NCI-H1694 treated with DMSO at 0.1 percent for 48 hours (cell line): Measurements from ENCODE around the gene CLCF1.

Experiments used
- DNase-seq: peaks from one replicate; lab custom pipeline; 2025; lab: John Stamatoyannopoulos, UW

CLCF1 gene

DNA sequence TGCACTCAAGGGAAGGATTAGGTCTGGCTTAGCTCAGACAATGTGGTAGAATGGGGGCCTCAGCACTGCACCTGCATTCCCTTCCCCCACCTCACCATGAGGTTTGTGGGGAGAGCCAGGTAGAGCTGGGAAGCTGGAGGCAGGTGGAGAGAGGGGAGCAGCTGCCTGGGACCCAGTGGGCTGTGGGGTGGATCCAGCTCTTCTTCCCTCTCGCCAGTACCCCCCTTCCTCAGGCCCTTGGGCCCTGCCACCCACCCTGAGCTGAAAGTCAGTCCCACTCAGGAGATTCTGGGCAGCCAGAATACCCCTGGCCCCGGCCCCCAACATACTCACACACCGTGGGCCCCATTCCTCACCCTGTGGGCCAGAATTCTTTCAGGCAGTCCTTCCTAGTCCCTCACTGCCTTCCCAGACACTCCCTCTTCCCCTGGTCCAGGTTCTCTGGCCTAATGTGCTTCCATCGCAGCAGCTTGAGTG, 17.0 kb downstream of the CLCF1 start:
- no peak for DNase-seq

DNA sequence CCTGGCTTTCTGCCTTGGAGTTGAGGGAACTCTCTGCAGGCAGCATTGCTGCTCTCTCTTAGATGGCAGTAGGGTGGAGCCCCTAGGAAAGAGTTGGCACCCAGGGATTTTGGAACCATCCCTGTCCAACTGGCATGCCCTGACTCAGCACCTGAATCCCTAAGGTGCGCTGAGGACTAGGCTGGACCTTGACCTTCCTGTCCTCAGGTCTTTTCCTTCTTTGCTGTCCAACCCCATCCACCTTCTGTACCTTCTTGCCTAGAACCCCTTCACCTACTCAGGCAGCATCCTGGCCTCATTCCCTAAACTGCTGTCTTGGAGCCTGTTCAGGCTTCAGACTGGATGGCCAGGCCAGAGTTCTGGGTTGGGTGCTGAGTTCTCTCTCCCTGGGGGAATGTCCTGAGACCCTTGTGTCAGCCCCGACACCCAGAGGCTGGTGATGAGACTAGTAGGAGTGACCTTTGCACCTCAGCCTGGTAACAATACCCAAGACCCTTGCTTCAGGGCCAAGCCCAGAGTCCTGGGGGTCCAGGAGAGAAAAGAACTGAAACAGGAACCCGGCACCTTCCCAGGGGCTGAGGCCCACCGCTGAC, 17.5 kb downstream of the CLCF1 start:
- DNase-seq: no peak

DNA sequence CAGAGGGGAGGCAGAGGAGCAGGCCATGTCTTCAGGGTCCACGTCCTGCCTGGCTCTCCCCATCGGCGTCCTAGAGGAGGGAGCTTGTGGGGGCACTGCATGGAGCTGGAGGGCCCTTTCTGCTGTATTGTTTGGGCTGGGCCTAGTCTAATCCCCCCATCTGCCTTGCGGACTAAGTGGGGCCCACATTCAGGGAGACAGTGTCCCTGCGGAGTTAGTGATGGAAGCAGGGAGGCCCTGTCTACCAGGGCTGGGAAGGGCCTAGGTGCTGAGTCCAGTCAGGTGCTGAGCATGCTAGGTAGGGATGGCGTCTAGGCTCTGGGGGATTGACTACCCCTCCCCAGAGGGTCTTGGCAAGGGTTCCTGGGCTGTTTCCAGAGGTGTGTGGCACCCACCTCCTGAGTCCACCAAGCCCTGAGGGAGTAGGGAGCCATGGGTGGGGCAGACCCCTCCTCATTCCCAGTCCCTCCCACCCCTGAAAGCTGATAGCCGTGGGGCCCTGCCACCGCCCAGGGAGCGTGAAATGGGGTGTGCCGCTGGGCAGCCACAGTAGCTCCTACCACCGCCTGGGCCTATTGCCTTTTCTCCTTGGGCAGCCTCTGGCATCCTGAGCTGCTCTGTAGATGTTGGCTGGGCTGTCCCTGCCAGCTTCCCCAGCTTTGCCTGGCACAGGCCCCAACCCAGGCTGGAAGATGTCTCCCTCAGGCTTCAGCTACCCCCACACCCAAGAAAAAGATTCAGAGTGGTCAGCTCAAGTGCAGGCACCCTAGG, 18.2 kb downstream of the CLCF1 start:
- no peak for DNase-seq

DNA sequence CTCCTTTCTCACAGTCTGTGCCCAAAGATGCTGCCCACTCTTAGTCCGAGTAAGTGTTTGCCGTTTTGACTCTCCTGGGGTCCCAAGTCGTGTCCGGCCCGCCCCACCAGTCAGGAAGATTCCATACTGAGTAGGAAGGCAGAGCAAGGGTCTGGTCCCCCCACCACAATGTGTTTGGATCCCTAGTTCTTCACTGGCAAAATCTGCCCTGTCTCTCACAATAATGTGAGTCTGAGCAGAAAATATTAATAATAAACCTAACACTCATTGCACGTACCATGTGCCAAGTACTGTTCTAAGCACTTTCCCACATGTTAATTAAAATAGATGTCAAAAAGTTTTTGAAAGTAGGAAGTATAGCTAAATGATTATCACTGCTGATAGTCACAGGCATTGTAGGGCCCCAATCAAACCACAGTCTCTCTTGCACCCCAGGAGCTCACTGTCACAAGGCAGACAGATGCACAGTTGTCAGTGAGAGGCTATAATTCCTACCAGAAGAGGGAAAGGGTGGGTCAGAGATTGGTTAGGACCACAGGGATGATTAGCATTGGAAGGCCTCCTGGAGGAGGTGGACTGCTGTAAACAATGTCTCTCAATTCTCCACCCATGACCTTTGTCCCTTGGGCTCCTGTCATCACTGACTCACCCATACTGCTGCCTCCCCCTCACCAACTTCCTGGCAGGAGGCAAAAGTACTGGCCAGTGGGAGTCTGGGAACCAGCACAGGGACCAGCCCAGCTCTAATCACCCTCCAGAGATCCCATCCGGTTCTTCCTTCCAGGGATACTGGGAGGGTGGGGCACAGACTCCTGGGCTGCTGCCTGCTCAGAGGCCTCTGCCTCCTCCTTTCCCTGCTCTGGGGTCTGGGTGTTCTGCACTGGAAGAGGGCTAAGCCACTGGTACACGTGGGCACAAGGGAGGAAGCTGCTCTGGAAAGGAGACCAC, 19.0 kb downstream of the CLCF1 start:
- DNase-seq: no peak

DNA sequence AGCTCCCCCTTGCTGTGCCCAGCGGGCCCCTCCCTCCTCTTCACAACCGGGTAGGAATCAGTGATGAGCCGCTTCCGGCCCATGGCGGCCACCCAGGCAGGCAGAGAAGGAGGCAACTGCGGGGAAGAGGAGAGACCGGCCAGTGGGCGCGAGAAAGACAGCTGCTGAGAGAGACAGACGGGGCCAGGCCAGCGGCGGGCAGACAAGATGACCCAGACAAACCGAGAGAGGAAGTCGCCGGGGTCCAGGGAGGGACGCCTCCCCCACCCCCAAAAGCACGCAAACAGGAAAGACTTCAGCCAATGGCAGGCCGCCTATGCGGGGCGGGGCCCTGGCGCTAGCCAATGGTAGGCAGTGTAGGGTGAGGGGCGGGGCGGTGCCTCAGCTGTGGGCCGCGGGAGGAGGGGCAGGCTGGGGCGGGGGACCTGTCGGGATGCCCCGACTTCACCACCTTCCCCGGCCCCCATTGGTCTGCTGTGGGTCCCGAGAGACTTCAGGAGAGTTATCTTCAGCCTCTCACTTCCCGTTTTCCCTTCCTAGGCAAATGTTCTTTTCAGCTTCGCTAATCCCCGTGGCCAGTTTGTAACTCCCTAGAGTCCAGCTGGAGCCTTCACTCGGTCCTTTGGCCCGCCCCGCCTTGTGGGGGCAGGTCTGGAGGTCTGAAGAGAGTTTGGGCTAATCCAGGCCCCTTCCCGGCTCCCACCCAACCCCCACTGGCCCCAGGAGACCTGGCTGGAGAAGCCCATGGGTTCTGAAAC, 19.9 kb downstream of the CLCF1 start, which contains the start of gene POLD4:
POLD4 (minus strand) TSS at position 230 of the 758 bp plus-strand sequence; CDS start at position 83, 147 bp downstream.
- DNase-seq: peak; percentile 67

DNA sequence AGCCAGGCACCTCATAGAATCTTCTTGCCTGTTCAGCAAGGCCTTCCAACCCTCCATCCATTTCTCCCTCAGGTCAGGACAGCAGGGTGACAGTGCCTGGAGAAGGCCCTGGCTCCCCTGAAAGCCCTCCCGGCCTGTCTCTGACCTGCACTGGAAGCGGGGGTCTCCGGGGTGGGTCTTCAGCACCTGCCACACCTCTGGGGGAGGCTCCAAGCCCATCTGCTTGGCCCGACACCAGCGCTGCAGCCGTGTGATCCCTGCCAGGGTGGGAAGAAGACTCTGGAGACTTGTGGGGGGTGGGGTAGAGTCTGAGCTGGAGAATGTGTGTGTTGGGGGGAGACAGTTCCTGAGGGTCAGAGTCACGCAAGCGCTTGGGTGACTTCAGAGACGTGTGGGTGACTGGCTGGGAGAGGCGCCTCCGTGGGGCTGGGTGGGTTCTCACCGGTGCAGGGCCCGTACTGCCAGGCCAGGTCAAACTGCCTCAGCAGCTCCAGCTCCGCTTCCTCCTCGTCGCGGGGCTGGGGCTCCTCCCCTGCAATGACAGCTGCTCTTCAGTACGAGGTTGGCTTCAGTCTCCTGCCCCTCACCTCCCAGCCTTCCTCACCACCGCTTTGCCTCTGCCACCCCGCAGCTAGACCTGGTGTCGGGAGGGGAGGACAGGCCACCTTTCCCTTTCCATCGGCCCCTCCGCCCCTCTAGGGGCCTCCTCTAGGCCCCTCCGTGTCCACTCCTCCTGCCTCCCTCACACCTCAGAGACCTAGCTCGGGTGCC, 20.7 kb downstream of the CLCF1 start:
- no peak for DNase-seq

DNA sequence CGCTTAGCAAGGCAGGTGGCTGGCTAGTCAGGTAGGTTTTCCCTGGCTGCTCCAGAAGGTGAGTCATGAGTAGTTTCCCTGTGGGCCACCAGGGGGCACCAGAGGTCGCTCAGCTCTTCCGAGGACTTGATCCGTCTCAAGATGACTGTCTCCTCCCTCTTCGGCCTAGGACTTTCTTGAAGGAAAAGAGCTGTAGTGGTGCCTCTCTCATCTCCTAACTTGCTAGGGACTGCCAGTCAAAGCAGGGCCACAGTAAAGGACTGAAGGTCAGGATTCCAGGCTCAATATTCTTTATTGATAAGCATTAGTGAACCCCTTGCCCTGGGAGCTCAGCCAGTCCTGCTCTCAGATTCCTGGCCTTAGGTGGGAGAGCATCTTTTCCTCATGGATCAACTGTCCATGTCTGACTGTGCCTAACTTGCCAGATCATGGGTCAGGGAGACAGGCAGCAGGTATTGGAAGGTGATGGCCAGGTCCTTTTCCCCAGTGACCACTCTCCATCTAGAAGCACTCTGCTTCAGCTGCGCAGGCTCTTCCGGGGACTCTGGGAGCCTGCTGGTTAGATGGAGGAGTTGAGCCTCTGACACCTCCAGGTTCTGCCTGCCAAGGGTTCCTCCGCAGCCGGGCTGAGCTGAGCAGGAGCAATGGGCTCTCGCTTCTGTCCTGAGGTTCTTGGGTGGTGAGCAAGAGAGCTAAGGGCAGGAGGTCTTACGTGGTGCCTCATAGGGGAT, 22.0 kb downstream of the CLCF1 start:
- DNase-seq: no peak

DNA sequence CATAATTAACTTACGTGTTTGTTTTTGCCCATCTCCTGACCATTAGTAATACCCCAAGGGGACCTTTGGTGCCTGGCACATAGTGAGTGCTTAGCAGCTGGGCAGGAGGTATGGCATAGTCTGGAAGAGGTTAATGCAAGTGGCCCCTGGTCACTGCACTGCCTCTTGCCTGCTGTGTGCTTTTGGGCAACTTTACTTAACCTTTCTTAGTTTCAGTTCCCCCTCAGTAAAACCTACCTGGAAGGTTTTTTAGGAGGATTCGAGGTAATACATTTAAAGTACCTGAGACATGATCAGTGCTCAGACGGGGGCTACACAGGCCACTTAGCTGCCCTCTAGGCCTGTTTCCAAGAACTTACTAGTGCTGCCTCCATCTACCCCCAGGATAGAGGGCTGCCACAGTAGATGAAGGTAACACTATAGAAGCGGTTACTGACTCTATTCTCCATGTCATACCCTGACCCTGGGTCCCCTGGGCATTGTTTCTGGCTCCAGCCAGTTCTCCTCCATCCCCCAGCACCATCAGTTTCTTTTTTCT, 23.4 kb downstream of the CLCF1 start:
- DNase-seq: no peak

DNA sequence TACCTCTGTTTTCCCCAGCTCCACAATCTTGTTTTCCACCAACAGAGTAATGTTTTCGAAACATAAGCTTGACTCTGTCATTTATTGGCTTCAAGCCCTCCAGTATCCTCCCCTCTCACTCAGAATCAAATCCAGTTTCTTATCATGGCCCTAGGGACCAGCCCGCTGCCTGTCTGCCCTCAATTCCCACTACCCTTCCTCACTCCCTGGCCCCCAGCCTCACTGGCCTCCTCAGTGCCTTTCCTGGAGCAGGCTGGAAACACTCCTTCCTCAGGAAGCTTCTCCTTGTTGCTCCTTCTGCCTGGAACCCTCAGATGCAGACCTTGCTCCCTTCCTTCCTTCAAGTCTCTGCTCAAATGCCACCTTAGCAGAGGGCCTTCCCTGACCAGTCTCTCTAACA, 23.9 kb downstream of the CLCF1 start:
- DNase-seq: no peak

DNA sequence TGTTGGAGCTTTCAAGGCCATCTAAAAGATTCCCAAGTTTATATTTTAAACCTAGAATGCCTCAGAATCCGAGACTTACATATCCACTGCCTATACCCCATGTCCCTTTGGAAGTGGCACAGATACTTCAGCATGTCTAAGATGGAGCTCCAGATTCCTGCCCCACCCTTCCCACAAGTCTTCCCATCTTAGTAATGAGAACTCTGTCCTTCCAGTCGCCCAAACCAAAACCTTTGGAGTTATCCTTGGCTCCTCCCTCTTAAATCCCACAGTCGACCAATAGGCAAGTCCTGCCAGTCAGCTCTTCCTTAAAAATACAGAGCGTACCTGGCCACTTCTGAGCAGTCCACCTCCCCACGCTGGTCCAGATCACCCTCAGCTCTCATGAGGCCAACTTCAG, 24.4 kb downstream of the CLCF1 start:
- no peak for DNase-seq

DNA sequence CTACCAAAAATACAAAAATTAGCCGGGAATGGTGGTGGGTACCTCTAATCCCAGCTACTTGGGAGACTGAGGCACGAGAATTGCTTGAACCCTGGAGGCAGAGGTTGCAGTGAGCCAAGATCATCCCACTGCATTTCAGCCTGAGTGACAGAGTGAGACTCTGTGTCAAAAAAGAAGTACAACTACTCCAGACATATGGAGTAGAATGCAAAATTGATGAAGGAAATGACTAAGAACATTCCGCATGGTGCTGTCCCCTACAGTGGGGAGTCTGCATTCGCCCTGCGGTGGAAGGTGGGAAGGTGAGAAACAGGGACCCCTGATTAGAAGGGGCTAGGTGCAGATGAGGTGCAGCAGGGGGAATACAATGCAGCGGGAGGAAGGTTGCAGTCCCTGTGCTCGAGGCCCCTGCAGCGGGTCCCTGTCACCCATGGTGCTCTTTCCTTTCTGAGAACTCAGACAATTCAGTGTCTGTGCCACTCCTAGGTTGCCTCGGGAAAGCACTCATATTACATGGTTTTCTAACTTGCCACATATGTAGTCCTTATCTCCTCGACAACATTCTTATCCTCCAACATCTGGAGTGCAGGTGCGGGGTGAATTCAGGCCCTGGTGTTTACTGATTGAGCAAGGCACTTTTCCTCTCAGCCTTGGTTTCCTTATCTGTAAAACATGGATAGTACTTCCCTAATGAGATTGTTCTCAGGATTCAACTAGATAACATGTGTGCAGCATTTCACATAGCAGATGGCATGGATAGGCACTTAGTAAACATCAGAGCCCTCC, 25.2 kb downstream of the CLCF1 start:
- peak; percentile 73 for DNase-seq

DNA sequence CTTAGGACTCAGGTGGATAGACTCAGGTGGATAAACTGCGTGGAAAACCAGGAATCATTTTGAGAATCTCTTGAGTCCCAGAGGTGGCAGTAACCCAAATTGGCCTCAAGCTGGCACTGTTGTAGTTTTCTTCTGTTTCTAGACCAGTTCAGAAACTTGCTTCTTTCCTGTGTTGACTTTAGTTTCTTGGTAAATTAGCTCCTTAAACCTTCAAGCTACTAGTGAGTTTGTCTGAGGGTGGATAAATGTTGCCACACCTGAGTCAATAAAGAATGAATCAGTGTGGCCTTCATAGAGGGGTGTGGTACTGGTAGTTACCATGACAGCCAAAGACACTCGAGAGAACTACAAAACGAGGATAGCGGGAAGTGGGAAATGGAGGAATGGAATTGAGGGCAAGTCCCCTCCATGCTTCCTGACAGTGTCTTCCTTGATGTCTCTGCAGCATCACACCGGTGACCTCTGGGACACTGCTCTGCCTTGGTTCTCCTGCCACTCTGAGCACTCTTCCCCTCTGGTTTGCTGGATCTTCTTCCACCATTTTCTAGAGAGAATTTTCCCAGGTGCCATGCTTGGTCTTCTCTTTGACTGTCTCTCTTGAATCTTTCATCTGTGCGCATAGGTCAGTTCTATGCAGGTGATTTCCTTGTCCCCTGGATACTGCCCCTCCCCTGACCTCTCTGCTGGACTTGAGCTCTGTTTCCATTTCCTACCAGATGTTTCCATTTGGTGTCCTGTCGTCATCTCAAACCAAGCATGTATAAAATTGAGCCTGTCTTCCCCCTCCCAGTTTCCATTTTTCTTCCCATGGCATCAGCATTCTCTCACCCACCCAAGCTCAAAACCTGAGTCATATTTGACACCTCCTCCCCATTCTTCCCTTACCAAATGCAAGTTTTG, 27.2 kb downstream of the CLCF1 start:
- no peak for DNase-seq

DNA sequence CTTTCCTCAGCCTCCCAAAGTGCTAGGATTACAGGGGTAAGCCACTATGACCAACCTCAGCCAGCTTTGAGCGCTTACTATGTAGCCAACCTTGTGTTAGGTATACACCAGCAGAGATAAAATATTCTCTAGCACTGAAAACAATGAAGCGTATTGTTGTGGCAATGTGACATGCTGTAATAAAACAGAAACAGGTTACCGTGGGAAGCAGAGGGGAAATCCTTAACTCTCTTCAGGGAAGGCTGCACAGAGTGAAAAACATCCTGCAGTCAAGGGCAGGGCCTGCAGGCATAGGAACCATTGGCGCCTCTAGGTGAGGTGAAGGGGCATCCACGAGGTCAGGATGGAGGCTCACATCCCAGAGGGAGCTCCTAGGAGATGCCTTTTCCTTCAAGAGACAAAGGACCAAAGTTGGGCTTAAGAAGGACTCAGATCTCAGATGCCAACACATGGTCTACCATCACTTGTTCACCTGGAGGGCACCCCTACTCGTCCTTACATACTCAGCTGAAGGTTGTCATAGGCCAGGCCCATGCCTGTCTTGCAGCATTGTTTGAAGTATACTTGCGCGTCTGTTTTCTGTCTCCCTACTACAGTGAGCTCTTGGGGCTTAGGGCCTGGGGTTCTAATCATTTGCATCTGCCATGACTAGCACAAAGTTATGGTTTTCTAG, 28.0 kb downstream of the CLCF1 start:
- DNase-seq: no peak

DNA sequence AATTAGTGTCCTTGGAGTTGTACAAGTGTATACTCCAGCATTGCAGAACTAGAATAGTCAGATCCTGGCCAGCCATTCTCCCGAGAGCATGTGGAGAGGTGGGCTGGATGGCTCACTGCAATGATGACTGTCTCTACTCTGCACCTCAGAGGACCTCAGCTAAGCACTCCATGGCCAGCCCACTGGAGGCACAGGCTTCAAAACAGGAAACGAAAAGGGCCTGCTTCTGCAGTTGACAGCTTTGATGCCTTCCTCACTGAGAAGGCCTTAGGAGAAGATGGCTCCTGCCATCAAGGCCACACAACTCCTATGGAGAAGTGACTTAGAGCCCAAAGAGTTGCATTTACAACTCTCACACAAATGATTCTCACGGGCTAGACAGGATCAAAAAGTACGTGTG, 29.1 kb downstream of the CLCF1 start:
- no peak for DNase-seq

DNA sequence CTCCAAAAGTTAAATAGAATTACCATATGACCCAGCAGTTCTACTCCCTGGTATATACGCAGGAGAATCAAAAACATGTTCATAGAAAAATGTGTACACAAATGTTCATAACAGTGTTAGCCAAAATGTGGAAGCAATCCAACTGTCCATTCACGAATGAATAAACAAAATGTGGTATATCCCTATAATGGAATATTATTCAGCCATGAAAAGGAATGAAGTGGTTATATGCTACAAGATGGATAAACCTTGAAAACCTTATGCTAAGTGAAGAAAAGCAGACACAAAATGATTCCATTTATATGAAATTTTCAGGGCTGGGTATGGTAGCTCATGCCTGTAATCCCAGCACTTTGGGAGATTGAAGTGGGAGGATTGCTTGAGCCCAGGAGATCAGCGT, 36.1 kb downstream of the CLCF1 start:
- DNase-seq: no peak

DNA sequence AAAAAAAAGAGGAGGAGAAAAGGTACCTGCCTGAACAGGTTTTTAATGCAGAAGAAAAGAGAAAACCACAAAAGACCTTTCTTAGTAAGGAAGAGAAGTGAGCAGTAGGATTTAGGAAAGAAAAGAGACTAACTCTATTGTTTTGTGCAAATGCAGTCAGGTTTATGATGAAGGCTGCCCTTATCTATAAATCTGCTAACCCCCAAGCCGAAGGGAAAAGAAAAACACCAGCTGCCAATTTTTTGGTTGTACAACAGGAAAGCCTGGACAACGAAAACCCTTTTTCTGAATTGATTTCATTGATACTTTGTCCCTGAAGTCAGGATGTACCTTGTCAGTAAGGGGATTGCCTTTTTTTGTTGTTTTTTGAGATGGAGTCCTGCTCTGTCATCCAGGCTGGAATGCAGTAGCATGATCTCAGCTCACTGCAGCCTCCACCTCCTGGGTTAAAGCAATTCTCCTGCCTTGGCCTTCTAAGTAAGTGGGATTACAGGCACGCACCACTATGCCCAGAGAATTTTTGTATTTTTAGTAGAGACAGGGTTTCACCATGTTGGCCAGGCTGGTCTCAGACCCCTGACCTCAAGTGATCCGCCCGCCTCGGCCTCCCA, 41.2 kb downstream of the CLCF1 start:
- DNase-seq: no peak

DNA sequence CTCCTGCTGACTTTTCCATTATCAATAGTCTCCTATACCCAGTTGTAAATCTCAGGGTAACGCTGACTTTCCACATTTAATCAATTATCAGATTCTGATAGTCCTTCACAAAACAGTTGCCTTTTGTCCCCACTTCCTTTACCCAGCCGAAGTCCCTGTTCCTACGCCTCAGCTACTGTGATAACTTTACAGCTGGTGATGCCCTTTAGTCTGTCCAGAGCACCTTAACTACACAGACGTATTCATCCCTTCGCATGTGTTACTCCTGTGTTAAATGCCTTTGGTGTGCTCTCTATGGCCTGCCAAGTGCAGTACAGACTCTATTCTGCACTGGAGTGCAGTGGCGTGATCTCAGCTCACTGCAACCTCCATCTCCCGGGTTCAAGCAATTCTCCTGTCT, 49.9 kb downstream of the CLCF1 start:
- DNase-seq: no peak
